Activated CD4-positive, alpha-beta T cell treated with anti-CD3 and anti-CD28 coated beads, Interleukin-10, Interleukin-2, amounts not matched to agents 100 ng/mL and 50 ng/mL, durations not matched to agents 16 hours and 8 hours (primary cell): ENCODE data around the gene COX19.

ENCODE experiments used
- DNase-seq: peaks from one replicate; pipeline ENCODE4 v3.0.0-alpha.2; 2020

COX19 gene

DNA sequence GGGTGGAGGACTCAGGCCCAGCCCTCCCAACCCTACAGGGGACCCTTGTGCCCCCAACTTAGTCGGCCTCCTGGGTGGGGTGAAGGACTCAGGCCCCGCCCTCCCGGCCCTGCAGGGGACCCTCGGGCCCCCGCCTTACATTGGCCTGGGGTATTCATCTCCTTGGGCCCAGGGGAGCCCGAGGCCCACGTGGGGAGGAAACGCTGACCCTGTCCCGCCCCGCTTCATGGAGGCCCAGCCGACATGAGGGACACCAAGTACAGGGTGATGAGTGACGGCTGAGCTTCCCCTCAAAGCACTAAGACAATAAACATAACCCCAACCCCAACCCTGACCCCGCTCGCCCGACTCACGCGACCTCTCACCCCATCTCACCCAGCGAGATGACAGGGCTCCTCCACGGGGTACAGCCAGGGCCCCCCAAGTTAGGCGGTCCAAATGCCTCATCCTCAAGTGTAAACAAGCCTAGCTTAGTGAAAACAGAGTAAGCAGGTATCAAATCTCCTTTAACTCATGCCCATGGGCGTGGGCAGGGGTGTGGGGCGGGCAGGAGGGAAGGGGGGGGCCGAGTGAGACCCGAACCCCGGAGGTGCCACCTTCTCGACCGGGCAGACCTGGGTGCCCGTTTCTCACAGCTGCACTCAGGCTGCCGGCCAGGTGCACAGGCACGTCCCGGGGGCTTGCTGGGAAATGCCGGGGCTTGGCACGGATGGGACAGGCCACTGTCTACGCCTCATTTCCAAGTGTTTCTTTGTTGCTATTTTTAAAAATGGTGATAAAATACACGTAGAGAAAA is 15.8 kb upstream of the COX19 start:
- no peak for DNase-seq

DNA sequence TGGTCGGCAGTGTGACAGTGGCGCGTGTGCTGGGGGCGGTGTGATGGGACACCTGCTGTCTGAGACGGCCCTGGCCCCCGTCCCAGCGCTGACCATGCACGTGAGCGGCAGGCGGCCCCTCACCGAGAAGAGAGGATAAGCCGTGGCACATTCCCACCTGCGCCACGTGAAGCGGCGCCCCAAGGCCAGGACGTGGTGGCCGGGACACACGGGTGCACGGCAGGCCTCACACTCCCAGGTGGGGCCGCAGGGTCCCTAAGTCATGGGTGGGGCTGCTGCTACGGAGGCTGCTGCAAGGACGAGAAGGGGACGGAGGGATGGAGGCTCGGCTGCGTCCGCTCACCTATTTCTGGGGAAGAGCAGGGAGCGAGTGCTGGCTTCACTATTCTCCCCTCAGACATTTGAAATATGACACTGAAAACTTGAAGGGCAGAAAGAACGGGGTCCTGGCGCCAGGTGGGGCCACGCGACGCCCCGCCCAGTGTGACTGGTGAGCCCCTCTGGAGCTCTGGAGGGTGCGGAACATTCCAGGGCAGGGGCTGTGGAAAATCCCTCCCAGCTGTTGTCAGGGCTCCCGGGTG is 15.1 kb upstream of the COX19 start:
- no peak for DNase-seq

DNA sequence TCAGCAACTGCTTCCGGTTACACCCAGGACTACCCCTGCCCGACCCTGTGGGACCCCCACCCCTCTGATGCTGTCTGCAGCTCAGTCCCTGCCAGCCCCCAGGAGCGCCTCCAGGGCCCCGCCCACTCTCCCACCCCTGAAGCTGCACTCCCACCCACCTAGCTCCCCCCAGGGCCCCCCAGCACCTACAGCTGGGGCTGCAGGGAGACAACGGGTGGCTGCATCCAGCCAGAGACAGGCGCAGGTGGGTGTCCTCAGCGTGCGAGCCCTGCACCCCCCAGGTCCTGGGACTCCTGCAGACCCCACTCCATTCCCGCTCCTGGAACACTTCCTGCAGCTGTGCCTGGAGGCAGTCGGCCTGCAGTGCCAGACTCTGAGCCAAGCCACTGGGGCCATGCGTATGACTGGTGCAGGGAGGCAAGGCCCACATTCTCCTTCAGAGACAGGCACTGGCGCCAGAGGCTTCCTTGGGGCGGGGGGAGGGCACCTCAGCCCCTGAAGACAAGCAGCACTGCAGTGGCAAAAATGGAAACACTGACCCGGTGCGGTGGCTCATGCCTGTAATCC is 13.7 kb upstream of the COX19 start:
- DNase-seq = no peak

DNA sequence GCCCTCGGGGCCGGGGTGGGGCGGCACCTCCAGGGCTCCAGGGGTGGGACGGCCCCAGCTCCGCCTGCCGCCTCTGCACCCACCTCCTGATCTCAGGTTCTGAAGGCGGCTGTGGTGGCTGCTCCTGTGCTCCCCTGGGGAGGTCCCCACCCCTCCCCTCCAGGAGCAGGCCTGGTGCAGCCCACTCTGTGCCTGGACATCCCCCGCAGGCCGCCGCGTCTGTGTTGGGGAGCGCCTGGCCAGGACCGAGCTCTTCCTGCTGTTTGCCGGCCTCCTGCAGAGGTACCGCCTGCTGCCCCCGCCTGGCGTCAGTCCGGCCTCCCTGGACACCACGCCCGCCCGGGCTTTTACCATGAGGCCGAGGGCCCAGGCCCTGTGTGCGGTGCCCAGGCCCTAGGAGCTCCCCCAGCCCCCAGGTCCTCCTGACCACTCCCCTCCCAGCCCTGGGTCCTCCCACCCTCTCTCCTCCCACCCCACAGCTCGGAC is 13.1 kb upstream of the COX19 start:
- no peak for DNase-seq

DNA sequence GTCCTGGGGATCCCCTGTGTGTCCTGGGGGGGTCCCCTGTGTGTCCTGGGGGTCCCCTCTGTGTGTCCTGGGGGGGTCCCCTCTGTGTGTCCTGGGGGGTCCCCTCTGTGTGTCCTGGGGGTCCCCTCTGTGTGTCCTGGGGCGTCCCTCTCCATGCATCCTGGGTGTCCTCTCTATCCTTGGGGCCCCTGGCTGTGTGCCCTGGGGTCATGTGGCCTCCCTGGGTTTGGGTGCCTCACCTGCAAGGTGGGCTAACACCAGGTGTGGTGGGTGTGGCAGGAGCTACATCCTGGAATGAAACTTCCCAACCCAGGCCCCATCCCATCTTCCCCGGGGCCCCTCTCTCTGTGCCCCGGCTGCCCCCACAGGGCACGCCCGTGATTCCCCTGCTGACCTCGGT is 12.6 kb upstream of the COX19 start:
- no peak for DNase-seq

DNA sequence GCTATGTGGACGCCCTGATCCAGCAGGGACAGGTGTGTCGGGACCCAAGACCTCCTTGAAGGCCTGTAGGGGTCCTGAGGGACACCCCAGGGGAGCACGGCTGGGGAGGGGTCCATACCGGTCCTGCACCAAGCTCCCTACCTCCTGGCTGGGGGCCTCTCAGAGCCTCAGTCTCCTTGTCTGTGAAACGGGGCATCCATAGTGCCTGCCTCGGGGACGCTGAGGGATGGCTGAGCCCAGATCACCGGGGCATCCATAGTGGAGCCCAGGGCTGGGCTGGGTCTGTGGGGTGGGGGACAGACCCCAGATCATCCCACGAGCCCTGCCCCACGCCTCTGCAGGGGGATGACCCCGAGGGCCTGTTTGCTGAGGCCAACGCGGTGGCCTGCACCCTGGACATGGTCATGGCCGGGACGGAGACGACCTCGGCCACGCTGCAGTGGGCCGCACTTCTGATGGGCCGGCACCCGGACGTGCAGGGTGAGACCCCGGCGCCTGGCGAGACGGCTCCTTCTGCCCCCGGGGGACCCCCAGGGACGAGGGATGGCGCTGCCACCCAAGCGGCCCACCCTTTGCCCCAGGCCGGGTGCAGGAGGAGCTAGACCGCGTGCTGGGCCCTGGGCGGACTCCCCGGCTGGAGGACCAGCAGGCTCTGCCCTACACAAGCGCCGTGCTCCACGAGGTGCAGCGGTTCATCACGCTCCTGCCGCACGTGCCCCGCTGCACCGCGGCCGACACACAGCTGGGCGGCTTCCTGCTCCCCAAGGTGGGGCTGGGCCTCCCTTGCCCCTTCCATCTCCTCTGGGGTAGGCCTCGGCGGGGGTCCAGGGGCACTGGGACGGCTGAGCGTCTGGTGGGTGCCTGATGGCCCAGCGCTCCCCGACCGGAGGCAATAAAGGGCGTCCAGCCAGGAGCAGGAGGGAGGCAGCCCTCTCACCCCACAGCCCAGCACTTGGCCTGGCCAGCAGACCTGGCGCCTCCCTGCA is 11.7 kb upstream of the COX19 start:
- no peak for DNase-seq

DNA sequence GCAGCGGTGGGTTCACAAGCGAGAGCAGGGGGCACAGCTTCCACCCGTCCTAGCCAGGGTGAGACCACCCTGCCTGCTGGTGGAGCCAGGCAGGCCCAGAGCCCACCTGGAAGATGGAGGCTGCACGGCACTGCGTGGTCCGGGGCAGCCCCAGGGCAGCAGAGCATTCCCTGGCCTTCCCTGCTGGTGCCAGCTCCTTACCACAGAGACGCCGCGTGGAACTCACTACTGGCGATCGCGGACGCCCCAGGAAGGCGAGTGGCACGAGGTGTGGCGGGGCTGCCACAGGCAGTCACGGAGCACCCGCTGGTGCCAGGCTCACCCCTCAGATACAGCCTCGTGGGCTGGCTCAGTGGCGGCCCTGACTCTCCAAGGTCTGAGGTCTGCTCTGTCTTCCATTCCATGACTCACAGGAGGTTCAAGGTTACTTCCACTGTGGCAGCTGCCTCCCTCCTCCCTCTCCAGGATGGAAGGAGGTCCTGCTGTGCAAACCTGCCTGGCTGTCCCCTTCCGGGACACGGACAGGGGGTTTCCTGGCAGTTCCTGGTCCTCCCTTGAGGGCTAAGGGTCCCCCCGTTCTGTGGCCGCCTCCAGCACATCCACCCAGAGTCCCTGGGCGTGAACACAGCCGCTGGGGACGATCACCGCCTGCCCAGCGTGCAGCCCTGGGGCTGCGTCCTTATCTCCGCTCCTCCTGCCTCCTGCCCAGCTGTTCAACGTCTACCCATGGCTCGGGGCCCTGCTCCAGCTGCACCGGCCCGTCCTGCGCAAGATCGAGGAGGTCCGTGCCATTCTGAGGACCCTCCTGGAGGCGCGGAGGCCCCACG is 10.8 kb upstream of the COX19 start:
- DNase-seq = no peak

DNA sequence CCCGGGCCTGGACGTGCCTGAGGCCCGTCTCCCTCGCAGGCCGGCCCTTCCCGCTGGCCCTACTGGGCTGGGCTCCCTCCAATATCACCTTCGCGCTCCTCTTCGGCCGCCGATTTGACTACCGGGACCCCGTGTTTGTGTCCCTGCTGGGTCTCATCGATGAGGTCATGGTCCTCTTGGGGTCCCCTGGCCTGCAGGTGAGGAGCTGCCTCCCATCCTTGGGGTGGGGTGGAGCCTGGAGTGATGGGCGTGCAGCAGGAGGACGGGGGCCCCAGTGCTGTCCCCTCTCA is 9.7 kb upstream of the COX19 start:
- no peak for DNase-seq

DNA sequence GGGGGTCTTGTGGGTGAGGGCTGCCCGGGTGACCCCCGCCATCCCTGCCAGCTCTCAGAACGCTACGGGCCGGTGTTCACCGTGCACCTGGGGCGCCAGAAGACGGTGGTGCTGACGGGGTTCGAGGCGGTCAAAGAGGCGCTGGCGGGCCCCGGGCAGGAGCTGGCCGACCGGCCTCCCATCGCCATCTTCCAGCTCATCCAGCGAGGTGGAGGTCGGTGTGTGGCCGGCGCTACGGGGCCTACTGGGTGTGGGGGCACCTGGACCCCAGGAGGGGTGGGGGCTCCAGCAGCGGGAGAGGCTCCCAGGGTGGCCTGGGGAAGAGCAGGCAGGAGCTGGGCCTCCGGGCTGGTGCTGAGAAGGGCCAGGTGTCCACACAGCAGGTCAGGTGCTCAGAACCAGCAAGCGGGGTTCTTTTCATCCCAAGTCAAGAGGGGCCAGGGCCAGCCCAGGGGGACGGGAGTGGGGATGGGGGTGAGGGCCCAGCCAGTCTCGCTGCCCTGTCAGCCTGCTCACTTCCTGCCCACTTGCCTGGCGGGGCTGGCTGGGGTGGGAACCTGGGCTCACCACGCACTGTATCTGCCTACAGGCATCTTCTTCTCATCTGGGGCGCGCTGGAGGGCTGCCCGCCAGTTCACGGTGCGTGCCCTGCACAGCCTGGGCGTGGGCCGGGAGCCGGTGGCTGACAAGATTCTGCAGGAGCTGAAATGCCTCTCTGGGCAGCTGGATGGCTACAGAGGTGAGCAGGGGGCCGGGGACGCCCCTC is 9.2 kb upstream of the COX19 start:
- no peak for DNase-seq

DNA sequence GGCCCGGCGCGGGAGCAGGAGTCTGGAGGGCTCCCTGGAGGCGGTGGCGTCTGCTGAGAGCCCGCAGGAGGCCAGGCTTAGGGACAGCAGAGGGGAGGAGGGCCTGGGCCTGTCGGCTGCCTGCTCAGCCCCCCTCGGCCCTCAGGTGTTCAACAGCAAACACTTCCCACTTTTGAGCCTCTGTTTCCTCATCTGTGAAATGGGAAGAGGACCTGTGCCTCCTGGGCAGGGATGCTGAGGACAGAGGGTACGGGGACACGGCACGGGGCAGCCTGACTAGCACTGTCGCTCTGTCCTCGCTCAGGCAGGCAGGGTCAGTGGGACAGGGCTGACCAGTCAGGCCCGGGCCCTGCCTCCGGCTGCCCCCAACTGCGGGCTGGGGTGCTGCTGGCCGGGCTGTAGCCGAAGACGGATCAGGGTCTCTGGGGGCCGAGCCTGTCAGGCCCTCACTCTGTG is 8.3 kb upstream of the COX19 start:
- DNase-seq = no peak

DNA sequence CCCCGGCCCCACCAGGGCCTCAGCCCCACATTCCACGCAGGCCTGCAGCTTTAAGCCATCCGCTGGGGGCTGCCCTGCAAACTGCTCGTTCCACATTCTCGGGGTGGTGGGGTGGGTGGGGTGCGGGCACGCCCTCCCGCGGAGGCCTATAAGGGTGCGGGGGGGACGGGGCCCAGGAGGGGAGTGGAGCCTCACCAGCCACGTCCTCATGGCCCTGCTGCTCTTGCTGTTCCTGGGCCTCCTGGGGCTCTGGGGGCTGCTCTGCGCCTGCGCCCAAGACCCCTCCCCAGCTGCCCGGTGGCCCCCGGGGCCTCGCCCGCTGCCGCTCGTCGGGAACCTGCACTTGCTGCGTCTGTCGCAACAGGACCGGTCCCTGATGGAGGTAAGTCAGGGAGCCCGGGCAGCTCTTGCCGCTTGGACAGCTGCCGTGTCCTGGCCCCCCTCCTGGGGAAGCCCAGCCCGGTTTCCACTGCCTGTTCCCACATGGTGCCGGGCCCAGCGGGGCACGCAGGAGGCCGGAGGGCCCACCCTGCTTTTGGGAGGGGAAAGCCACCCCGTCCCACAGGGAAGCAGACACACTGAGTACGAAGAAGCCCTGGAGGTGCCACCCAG is 7.8 kb upstream of the COX19 start, which contains the start of gene CYP2W1:
Gene CYP2W1, plus strand, starts transcription at position 178 of the 612 bp plus-strand sequence. Its CDS starts 31 bp downstream, at position 209.
- DNase-seq = no peak

DNA sequence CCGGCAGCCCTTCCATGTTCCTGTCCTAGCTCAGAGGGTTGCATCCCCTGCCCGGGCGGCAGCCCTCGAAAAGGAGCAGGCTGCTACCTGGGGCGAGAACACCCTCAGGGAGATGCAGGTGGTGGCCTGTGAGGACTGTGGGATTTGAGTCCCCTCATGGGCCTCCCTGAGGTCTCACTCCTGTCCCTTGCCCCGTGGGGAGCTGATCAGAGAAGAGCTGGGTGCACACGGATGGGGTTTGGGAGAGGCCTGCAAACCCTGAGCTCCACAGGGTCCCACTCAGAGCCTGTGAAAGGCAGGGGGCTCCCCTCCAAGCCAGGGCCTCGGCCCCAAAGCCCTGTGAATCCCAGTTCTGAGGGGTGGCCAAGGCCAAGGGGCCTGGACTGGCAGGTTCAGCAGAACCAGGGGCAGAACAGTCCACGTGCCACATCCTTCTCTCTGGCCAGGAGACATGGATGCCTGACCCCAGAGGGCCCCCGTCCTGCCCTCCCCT is 7.2 kb upstream of the COX19 start:
- DNase-seq = no peak

DNA sequence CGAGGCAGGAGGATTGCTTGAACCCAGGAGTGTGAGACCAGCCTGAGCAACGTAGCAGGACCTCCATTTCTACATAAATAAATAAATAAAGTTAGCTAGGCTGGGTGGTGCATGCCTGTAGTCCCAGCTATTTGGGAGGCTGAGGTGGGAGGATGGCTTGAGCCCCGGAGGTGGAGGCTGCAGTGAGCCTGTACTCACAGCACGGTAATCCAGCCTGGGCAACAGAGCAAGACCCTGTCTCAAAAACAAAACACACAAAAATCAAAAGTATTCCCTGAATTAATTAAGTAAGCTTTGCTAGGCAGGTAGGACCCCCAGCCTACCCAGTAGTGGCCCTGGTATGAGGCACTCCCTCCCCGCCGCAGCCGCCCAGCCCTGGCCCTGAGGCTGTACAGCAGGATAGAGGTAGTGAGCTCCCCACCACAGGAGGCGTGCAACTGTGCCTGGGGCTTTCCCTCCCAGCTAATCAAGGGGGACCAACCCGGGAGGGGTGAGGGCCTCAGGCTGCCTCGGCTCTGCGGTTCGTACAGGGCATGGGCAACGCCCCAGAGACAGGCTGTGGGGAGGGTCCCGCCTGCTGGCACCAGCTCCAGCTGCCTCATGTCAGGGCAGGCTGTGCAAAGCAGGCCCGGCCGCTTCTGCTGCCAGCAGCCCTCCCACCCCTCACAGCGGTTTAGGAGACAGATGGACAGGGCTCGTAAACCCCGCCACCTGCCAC is 6.6 kb upstream of the COX19 start:
- no peak for DNase-seq

DNA sequence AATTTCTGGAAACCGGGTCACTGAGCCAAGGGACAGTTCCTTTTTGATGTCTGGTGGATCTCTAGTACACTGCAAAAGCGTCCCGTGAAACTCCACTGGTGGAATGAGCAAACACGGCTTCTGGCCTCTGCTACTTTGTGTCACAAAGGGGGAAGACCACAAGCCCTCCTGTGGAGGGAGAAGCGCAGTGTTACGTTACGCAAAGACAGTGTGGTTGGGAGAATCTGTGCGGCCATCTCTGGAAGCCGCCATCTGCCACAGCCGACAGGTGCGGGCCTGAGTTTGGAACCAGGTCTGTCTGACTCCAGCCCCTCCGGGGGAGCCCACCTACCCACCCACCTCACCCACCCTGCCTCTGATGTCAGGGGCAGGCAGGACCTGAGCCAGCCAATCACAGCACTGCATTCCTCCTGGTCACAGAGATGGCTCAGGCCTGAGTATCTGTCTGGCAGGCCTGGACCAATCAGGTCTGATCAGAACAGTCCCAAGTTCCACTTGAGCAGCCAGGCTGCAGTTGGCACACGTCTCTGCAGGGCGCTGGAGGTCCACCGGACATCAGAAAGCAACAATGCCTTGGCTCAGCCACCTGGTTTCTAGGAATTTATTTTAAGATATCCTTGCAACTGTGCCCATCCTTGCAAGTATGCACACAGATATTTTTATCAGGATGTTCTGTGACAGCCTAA is 4.7 kb upstream of the COX19 start:
- no peak for DNase-seq

DNA sequence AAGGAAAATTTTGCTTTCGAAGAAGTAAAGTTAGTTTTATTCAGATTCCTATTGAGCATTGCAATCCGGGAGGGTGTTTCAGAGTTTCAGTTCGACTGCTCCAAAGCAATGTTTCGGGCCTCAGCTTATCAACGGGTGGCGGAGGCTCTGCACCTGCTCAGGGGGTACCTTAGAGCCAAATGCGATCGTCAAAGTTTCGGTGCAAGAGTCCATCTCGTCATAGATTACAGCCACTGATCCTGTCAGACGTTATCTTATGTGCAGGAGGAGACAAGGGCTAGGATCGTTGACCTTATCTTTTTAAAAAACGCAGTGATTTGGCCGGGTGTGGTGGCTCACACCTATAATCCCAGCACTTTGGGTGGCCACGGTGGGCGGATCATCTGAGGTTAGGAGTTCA is 3.8 kb upstream of the COX19 start:
- DNase-seq = no peak

DNA sequence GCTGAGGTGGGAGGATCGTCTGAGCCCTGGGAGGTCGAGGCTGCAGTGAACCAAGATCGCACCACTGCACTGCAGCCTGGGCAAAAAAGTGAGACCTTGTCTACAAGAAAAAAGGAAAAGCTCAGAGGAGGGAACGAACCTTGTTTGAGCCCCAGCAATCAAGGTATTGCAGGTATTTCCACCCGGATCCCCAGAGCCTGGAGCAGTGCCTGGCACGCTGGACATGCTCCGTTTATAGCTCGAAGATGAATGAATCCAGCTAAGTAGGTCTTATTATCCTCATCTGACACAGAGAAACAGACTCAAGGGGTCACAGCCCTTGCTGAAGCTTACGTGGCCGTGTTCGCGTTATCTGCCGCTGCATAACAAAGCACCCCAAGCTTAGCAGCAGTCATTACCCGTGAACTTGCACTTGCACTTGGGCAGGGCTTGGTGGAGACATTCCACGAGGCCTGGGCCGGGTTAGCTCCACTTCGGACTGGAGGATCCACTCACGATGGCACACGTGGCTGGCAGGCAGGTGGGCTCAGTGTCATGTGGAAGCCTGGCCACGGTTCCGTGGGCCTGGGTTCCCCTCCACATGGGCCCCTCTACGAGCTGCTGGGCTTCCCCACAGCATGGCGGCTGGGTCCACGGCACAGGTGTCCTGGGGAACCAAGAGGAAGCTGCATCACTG is 3.2 kb upstream of the COX19 start:
- no peak for DNase-seq

DNA sequence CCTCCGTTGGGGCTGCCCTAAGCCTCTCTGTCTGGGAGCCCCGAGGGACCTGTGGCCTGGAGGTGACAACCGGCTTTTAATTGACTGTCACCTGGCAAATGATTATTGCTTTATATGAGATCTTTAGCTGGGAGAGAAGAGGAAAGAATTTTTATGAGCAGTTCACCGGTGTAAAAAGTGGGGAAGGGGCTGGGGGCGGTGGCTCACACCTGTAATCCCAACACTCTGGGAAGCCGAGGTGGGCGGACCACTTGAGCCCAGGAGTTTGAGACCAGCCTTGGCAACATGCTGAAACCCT is 2.6 kb upstream of the COX19 start:
- DNase-seq = no peak

DNA sequence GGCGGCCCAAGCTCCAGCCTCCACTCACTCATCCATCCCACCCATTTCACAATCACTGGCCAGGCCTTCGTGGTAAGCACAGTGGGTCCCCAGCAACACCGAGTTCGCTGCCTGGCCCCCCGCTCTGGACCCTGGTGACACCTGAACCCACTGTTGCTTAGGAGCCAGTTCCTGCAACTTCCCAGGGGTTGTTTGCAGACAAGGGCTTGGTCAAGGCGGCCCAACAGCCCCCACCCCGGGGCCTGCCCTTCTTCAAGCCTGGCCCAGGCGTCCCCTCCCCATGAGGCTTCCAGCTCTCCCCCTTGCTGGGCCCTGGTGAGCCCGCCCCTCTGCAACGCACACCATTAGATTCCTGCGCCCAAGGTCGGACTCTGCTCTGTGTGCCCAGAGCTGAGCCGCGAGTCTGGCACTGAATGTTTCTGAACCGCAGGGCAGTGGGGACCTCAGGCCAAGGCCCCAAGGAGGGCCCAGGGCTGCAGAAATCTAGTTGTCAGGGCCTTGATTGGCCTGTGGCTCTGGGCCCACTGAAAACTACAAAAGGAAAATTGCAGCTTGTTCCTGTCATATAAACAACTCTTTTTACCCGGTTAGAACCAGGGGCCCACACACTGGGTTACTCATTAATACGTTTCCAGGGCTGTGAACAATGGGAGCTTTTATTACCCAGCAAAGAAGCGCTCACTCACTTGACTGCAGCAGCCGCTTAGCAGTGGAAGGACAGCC is 2.1 kb upstream of the COX19 start:
- DNase-seq = no peak
